ENCODE results near the gene PBX1.
A peak's percentile ranks its signal among the peaks of the same experiment; 100 is the strongest.
"Not testable (repeated sequence)": the region's sequence is repeated elsewhere in the genome, so short reads cannot be mapped to it uniquely, and the experiment has no call there.

The PBX1 gene

DNA sequence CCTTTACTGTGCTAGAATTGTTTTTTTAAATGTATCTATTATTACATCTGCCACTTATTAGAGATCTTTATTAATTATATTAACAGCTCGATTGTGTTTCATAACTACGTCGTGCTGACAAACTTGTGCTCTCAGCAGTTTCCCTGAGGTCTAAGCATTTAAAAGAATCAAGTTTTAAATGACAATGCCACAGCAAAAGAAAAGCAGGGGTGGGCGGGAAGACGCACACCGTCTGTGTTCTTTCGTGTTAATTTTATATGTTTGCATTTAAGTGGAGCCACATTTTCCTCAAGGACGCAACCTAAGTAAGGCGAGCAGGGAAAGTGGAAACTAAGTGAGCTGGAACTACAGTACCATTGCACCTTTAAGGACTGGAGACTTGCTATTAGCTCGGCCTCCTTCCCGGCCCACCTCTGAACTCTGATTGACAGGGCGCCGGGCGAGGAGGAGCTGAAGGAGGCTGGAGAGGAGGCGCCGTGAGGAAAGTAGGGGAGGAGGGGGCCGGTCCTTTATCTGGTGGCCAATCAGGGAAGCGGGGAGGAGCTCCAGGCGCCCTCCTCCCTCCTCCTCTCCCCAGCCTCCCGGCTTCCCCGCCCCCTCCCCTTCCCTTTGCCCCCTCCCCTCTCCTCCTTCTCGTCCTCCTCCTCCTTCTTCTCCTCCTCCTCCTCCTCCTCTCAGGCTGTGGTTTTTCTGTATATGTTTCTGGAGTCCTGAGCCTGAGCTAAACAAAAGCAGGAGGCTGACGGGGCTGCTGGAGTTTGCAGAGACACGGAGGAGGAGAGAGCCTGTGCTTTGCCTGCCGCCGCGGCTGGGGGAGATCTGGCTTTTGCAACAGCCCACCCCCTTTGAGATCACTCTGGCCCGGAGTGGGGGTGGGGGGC is at the start of gene PBX1:
TSS of gene PBX1 (plus strand) at position 724 of the 881 bp plus-strand sequence.
- Histone ChIP-seq H3K9me3 (ENCODE audit: control insufficient read depth, low read length) (no peaks in the 10 kb centered on the region), H3K27me3 (ENCODE audit: control insufficient read depth, insufficient read depth, low read length) (no peaks in the 10 kb centered on the region), H3K9ac (ENCODE audit: low read length) (peak within 1 kb of the TSS; percentile 74), H3K4me3 (ENCODE audit: low read length) (peak within 1 kb of the TSS; percentile 51), H3K36me3 (ENCODE audit: control insufficient read depth, insufficient read depth, low read length) (no peaks in the 10 kb centered on the region), H3K4me1 (ENCODE audit: control insufficient read depth, insufficient read depth, low read length) (no peaks in the 10 kb centered on the region)

DNA sequence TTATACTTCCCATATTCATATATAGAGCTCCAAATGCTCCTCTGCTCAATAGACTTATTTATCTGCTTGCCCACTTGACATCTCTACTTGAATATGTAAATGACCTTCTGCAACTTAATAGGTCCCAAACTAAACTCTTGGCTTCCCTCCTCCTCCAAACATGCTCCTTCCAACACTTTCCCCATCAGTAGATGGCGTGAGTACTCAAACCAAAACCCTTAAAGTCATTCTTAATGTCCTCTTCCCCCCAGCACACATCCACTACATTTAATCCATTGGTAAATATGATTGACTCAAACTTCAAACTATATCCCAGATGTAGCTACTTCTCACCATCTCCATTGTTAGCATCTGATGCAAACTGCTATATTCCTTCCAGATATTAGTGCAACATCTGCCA is 48.5 kb upstream of the PBX1 start:
- no peaks in the 10 kb centered on the region for H3K27me3 ChIP-seq (ENCODE audit: control insufficient read depth, insufficient read depth, low read length)
- no peak overlapping the region for H3K9ac ChIP-seq (ENCODE audit: low read length)
- H3K9me3 ChIP-seq (ENCODE audit: control insufficient read depth, low read length): no peaks in the 10 kb centered on the region
- no peaks in the 10 kb centered on the region for H3K36me3 ChIP-seq (ENCODE audit: control insufficient read depth, insufficient read depth, low read length)
- H3K4me3 ChIP-seq (ENCODE audit: low read length): no peak overlapping the region
- no peaks in the 10 kb centered on the region for H3K4me1 ChIP-seq (ENCODE audit: control insufficient read depth, insufficient read depth, low read length)

DNA sequence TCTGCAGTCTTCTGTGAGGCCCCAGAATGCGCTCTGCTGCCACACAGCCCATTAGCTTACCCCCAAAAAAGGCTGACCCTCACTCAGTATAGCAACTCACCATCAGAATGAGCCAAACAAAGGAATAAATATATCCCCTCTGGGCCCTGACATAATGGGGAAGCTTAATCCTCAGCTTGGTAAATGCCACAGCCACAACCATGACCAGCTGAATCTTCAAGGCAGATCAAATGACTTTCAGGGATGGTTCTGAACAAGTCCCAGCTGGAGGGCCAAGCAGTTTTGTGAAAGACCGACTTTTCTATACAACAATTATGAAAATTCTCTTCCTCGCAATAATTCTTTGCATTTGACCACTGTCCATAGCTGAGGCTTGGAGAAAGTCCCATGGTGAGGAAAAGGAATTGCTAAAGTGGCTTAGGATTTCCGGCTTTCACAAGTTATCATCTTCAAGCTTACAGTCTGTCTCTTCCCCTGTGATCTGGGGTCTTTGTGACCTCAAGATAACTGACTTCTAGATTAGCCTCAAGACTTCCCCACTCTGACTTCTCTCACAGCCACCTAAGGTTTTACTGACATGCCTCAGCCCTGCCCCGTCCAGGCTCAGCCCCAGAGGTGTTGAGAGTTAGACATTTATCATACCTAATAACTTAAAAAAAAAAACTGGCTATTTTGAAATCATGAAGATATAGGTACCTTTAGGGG is 47.8 kb upstream of the PBX1 start:
- H3K9ac ChIP-seq (ENCODE audit: low read length): no peak overlapping the region
- H3K9me3 ChIP-seq (ENCODE audit: control insufficient read depth, low read length): no peaks in the 10 kb centered on the region
- H3K36me3 ChIP-seq (ENCODE audit: control insufficient read depth, insufficient read depth, low read length): no peaks in the 10 kb centered on the region
- no peaks in the 10 kb centered on the region for H3K27me3 ChIP-seq (ENCODE audit: control insufficient read depth, insufficient read depth, low read length)
- H3K4me1 ChIP-seq (ENCODE audit: control insufficient read depth, insufficient read depth, low read length): no peaks in the 10 kb centered on the region
- H3K4me3 ChIP-seq (ENCODE audit: low read length): no peak overlapping the region

DNA sequence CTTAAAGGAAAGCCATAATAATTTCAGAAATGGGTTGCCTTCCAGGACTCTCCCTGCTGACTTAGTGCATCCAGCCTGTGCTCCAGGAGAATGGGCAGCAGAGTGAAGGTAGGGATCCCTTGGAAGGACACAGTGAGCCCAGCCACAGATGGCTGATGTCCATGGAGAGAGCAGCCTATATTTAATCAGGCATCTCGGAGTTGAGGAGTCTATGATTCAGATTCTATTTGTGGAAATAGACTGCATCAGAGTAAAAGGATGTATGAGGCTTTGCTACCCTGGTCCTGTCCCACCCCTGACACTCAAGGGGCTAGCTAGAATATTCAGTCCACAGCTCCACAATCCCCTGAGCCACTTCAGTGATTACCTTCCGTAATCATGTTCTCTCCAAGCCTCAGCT is 43.8 kb upstream of the PBX1 start:
- H3K27me3 ChIP-seq (ENCODE audit: control insufficient read depth, insufficient read depth, low read length): no peaks in the 10 kb centered on the region
- H3K4me1 ChIP-seq (ENCODE audit: control insufficient read depth, insufficient read depth, low read length): no peaks in the 10 kb centered on the region
- H3K4me3 ChIP-seq (ENCODE audit: low read length): no peak overlapping the region
- H3K36me3 ChIP-seq (ENCODE audit: control insufficient read depth, insufficient read depth, low read length): no peaks in the 10 kb centered on the region
- H3K9me3 ChIP-seq (ENCODE audit: control insufficient read depth, low read length): no peaks in the 10 kb centered on the region
- no peak overlapping the region for H3K9ac ChIP-seq (ENCODE audit: low read length)

DNA sequence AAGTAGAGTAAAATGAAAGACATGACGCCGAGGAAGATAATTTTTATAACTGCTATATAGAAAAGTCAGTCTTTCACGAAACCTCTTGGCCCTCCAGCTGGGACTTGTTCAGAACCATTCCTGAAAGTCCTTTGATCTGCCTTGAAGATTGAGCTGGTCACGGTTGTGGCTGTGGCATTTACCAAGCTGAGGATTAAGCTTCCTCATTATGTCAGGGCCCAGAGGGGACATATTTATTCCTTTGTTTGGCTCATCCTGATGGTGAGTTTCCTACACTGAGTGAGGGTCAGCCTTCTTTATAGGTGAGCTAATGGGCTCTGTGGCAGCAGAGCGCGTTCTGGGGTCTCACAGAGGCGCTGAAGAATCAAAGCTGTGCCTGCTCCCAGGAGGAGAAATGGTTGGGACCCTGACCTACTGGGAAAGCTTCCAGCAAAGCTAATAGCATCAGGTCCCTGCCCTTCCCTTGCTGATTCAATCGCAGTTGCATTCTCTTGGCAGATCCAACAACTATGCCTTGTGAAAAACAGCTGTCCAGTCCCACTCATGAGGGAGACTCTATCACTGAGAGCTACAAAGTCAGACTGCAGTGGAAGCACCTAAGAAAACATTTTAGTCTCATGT is 43.2 kb upstream of the PBX1 start:
- Histone ChIP-seq H3K9me3 (ENCODE audit: control insufficient read depth, low read length) (no peaks in the 10 kb centered on the region), H3K9ac (ENCODE audit: low read length) (no peak overlapping the region), H3K27me3 (ENCODE audit: control insufficient read depth, insufficient read depth, low read length) (no peaks in the 10 kb centered on the region), H3K4me1 (ENCODE audit: control insufficient read depth, insufficient read depth, low read length) (no peaks in the 10 kb centered on the region), H3K36me3 (ENCODE audit: control insufficient read depth, insufficient read depth, low read length) (no peaks in the 10 kb centered on the region), H3K4me3 (ENCODE audit: low read length) (no peak overlapping the region)

DNA sequence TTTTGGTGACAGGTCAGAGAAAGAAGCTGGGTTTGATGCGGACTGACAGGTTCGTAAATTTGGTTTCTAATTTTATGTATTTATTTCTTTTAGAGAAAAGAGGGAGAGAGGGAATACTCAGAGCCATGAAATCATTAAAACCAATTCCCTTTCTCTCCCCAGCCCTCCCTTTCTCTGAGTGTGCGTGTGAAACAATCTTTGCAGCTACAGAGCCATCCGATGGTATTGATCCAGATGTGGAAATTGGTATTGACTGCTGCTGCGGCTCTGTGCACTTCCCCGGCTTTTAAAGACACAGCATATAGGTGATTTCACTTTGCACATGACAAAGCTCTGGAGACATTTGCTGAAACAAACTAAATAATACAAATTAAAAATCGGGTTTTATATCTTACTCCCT is 42.4 kb upstream of the PBX1 start:
- H3K9me3 ChIP-seq (ENCODE audit: control insufficient read depth, low read length): no peaks in the 10 kb centered on the region

DNA sequence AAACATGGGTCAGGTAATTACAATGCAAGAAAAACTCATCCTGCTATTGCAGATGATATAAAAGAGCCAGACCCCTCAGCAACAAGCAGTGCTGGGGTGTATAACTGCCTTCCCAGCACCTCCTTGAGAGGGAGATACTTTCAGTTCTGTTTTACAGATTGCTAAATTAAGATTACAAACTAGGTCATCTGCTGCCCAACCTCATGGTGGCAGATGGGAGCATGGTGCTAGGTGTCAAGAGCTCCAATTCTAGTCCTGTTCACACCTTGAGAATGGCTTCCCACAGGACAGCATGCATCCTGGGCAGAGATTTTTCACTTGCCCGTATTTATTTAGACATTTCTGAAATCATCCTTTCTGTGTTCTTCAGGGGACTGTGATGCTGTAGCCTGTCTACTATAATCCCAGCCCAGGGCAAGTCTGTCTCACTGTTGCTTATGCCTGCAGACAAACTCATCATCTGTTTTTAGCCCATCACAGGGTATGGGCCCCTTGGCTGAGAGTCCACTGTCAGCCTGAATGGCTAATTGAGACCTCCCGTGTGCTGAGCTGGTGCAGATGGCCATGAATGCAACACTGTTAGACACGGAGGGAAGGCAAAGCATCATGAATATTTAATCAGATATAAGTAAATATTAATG is 40.2 kb upstream of the PBX1 start:
- H3K4me3 ChIP-seq (ENCODE audit: low read length): no peak overlapping the region
- no peak overlapping the region for H3K9ac ChIP-seq (ENCODE audit: low read length)
- H3K4me1 ChIP-seq (ENCODE audit: control insufficient read depth, insufficient read depth, low read length): no peaks in the 10 kb centered on the region
- no peaks in the 10 kb centered on the region for H3K36me3 ChIP-seq (ENCODE audit: control insufficient read depth, insufficient read depth, low read length)
- no peaks in the 10 kb centered on the region for H3K27me3 ChIP-seq (ENCODE audit: control insufficient read depth, insufficient read depth, low read length)
- no peaks in the 10 kb centered on the region for H3K9me3 ChIP-seq (ENCODE audit: control insufficient read depth, low read length)

More for the DNA sequence above, 42.4 kb upstream of the PBX1 start:
- Histone ChIP-seq H3K36me3 (ENCODE audit: control insufficient read depth, insufficient read depth, low read length) (no peaks in the 10 kb centered on the region), H3K4me3 (ENCODE audit: low read length) (no peak overlapping the region), H3K4me1 (ENCODE audit: control insufficient read depth, insufficient read depth, low read length) (no peaks in the 10 kb centered on the region), H3K27me3 (ENCODE audit: control insufficient read depth, insufficient read depth, low read length) (no peaks in the 10 kb centered on the region), H3K9ac (ENCODE audit: low read length) (no peak overlapping the region)

DNA sequence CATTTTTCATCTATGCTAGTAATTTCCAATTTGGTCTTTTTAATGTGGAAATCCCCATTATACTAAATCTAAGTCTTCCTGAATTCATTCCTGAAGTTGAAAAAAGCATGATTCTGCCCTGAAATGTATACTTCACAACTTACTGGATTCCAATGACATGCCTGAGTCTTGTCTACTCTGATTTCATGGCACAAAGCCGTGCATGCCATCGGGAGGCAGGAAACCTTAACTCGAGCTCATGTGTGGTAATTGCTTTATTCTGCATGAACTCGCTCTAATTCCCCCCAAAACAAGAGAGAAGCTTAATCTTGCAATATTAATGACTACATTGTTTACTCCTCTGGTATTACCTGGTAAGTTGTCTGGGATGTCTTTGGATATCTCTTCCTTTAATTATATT is 39.6 kb upstream of the PBX1 start:
- no peaks in the 10 kb centered on the region for H3K9me3 ChIP-seq (ENCODE audit: control insufficient read depth, low read length)
- no peak overlapping the region for H3K9ac ChIP-seq (ENCODE audit: low read length)
- no peaks in the 10 kb centered on the region for H3K36me3 ChIP-seq (ENCODE audit: control insufficient read depth, insufficient read depth, low read length)
- H3K4me1 ChIP-seq (ENCODE audit: control insufficient read depth, insufficient read depth, low read length): no peaks in the 10 kb centered on the region
- no peak overlapping the region for H3K4me3 ChIP-seq (ENCODE audit: low read length)
- no peaks in the 10 kb centered on the region for H3K27me3 ChIP-seq (ENCODE audit: control insufficient read depth, insufficient read depth, low read length)

DNA sequence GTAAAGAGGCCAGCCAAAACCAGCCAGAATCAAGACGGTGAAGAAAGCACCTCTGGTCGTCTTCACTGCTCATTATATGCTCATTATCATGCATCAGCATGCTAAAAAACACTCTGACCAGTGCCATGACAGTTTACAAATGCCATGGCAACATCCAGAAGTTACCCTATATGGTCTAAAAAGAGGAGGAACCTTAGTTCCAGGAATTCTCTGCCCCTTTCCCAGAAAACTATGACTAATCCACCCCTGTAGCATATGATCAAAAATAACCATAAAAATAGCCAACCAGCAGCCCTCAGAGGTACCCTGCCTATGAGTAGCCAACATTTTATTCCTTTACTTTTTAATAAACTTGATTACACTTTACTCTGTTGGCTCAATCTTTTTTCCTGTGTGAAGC is 34.2 kb upstream of the PBX1 start:
- H3K4me1 ChIP-seq (ENCODE audit: control insufficient read depth, insufficient read depth, low read length): no peaks in the 10 kb centered on the region
- no peaks in the 10 kb centered on the region for H3K36me3 ChIP-seq (ENCODE audit: control insufficient read depth, insufficient read depth, low read length)
- no peak overlapping the region for H3K4me3 ChIP-seq (ENCODE audit: low read length)
- no peaks in the 10 kb centered on the region for H3K9me3 ChIP-seq (ENCODE audit: control insufficient read depth, low read length)
- H3K27me3 ChIP-seq (ENCODE audit: control insufficient read depth, insufficient read depth, low read length): no peaks in the 10 kb centered on the region
- H3K9ac ChIP-seq (ENCODE audit: low read length): no peak overlapping the region

DNA sequence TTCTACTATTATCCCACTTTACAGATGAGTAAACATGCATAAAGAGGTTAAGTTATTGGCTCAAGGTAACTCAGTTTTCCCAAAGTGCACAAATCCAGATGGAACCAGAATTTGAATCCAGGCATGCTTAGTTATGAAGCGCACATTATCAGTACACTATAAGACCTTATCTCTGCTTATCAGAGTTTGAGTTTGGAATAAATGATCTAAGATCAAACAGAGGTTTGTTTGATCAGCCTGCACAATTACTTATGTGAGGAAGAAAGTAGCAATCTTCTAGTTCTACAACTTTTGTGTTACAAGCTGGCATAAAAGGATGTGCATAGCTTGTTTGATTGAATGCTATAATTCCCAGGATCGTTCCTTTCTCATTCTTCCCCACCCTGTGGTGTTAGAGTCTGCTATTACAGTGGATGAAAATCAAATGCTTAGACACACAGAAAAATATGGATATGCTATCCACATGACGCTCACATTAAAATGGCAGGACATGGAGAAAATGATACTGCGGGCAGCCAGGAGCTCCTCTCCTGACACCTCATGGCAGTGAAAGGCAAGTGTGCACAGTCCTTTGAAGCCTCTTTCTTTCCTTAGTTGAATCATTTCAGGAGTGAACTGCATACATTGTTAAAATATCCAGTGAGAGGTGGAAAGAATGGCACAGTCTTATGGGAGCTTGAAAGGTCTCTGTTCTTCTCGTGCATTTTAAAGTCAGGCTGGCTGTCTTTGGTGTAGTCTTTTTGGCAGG is 23.9 kb upstream of the PBX1 start:
- H3K9ac ChIP-seq (ENCODE audit: low read length): no peak overlapping the region
- H3K4me3 ChIP-seq (ENCODE audit: low read length): no peak overlapping the region
- H3K36me3 ChIP-seq (ENCODE audit: control insufficient read depth, insufficient read depth, low read length): no peaks in the 10 kb centered on the region
- no peaks in the 10 kb centered on the region for H3K9me3 ChIP-seq (ENCODE audit: control insufficient read depth, low read length)
- no peaks in the 10 kb centered on the region for H3K27me3 ChIP-seq (ENCODE audit: control insufficient read depth, insufficient read depth, low read length)
- no peaks in the 10 kb centered on the region for H3K4me1 ChIP-seq (ENCODE audit: control insufficient read depth, insufficient read depth, low read length)

DNA sequence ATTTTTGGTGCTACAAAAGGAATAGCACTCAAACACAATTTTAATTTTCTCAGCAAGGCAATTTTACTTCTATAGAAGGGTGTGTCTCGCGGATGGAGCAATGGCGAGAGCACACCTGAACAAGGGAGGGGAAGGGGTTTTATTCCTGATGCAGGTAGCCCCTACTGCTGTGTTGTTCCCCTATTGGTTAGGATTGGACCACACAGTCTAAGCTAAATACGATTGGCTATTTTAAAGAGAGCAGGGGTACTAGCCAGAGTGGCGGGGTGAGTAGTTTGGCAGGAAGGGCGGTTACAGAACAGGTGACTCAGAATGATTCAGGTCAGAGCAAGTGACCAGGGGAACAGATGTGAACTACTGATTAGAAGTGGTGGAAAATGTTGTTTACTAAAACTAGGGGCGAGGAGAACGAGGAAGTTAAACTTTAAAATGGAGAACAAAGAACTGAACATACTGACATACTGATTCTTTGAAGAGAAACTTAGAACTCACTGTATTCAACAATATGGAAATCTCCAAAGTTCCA is 6.5 kb upstream of the PBX1 start:
- not testable (repeated sequence) for H3K36me3 ChIP-seq (ENCODE audit: control insufficient read depth, insufficient read depth, low read length); H3K27me3 ChIP-seq (ENCODE audit: control insufficient read depth, insufficient read depth, low read length); H3K9ac ChIP-seq (ENCODE audit: low read length); H3K9me3 ChIP-seq (ENCODE audit: control insufficient read depth, low read length); H3K4me3 ChIP-seq (ENCODE audit: low read length); H3K4me1 ChIP-seq (ENCODE audit: control insufficient read depth, insufficient read depth, low read length)
